Muscle of arm (tissue), 12 donors: ENCODE measurements around the gene SSH2. TPM values are rescaled to one million over a fixed set of nuclear protein-coding genes. Genes with fewer than 3 reads are reported as not detected.

Experiments used
- DNase-seq: peaks from one replicate; pipeline ENCODE4 v3.0.0-alpha.2; 2013
- polyA plus RNA-seq, 12 donors: library from polyadenylated mRNA; unstranded; fragments of 120-200 nt; gene quantifications; one replicate each; pipeline ENCODE4 v1.2.1, GENCODE V29; 2013; ENCODE audit not compliant: insufficient read length in 12 of 12

SSH2 gene
- polyA plus RNA-seq, 12 donors, result 17.7 to 73.5 (median 25.5) TPM

- peak; percentile 91 for DNase-seq
Observed at GRCh38 chr17:29591737-29592608, 338.1 kb downstream of the SSH2 start.

GRCh38 chr17:29591146-29591736 lies 338.8 kb downstream of the SSH2 start:
- peak; percentile 83 for DNase-seq

- no peak for DNase-seq
Observed at GRCh38 chr17:29590411-29591145, 339.4 kb downstream of the SSH2 start.

- peak; percentile 70 for DNase-seq
Observed at GRCh38 chr17:29589524-29590410, 340.3 kb downstream of the SSH2 start, which contains the start of gene GIT1. TSS of gene GIT1 (minus strand) at chr17:29589648. CDS start at chr17:29589378, 270 bp downstream.

GRCh38 chr17:29588562-29589411 lies 341.2 kb downstream of the SSH2 start:
- no peak for DNase-seq

GRCh38 chr17:29588017-29588561 lies 341.9 kb downstream of the SSH2 start:
- DNase-seq, result no peak

GRCh38 chr17:29587591-29587990 lies 342.4 kb downstream of the SSH2 start:
- no peak for DNase-seq

- DNase-seq, result no peak
Observed at GRCh38 chr17:29586676-29587469, 343.2 kb downstream of the SSH2 start.

GRCh38 chr17:29585080-29585751 lies 344.8 kb downstream of the SSH2 start:
- DNase-seq, result no peak

- no peak for DNase-seq
Observed at GRCh38 chr17:29584452-29585079, 345.5 kb downstream of the SSH2 start.

GRCh38 chr17:29583324-29584248 lies 346.4 kb downstream of the SSH2 start:
- no peak for DNase-seq

- no peak for DNase-seq
Observed at GRCh38 chr17:29582772-29583171, 347.3 kb downstream of the SSH2 start.

- DNase-seq, result no peak
Observed at GRCh38 chr17:29582254-29582765, 347.7 kb downstream of the SSH2 start.

- no peak for DNase-seq
Observed at GRCh38 chr17:29581583-29582253, 348.3 kb downstream of the SSH2 start.

GRCh38 chr17:29579866-29580771 lies 349.9 kb downstream of the SSH2 start:
- peak; percentile 77 for DNase-seq
